Keratinocyte (primary cell): ENCODE results near the gene SLC7A6. TPM values are rescaled to one million over a fixed set of nuclear protein-coding genes. Genes with fewer than 3 reads are reported as not detected.

ENCODE experiments used
- DNase-seq: peaks from one replicate; pipeline ENCODE4 v3.0.0-alpha.2; 2011; ENCODE audit warnings: low read depth, missing footprints, low spot score
- FAIRE-seq: peaks from 2 replicates; lab custom pipeline; 2011; peaks lifted over from hg19 to GRCh38; lab: Jason Lieb, UNC
- H2AFZ ChIP-seq: 2 replicates; pipeline ENCODE4 v1.6.0; 2012; ENCODE audit warnings: low read length, control low read depth, inconsistent platforms; ENCODE audit not compliant: control insufficient read depth
- H3K27ac ChIP-seq: 2 replicates; pipeline ENCODE4 v1.5.1; 2011; ENCODE audit warnings: low read length; ENCODE audit not compliant: control insufficient read depth, insufficient read depth
- H3K27me3 ChIP-seq: 3 replicates; pipeline ENCODE4 v1.6.0; 2011; ENCODE audit warnings: low read length; ENCODE audit not compliant: control insufficient read depth, insufficient read depth; ENCODE audit errors: extremely low read depth
- H3K36me3 ChIP-seq, 2 experiments: 2 replicates in 1 of 2; 3 replicates in 1 of 2; pipeline ENCODE4 v1.5.1; 2011; ENCODE audit warnings: low read length in 2 of 2, mild to moderate bottlenecking in 1 of 2; ENCODE audit not compliant: control insufficient read depth in 2 of 2, insufficient read depth in 2 of 2; ENCODE audit errors: extremely low read depth in 1 of 2
- H3K4me1 ChIP-seq: 3 replicates; pipeline ENCODE4 v1.5.1; 2011; ENCODE audit warnings: low read length; ENCODE audit not compliant: control insufficient read depth, insufficient read depth; ENCODE audit errors: extremely low read depth
- H3K4me2 ChIP-seq: 3 replicates; pipeline ENCODE4 v1.6.0; 2011; ENCODE audit warnings: low read depth, low read length; ENCODE audit not compliant: control insufficient read depth, insufficient read depth; ENCODE audit errors: extremely low read depth
- H3K4me3 ChIP-seq, 3 experiments: fragments of 200-600 bp in 1 of 3; sonication (generic) in 1 of 3; 2 replicates in 2 of 3; 3 replicates in 1 of 3; pipeline ENCODE4 v1.5.1; 2011 to 2016; ENCODE audit warnings: low read length in 3 of 3, mild to moderate bottlenecking in 3 of 3, control low read depth in 2 of 3, inconsistent platforms in 1 of 3, low read depth in 1 of 3, mixed read lengths in 1 of 3, mixed run types in 1 of 3, moderate library complexity in 1 of 3; ENCODE audit not compliant: control insufficient read depth in 2 of 3, insufficient read depth in 2 of 3; ENCODE audit errors: extremely low read depth in 1 of 3
- H3K79me2 ChIP-seq: 2 replicates; pipeline ENCODE4 v1.6.0; 2012; ENCODE audit warnings: low read length; ENCODE audit not compliant: control insufficient read depth, insufficient read depth
- H3K9ac ChIP-seq: 3 replicates; pipeline ENCODE4 v1.6.0; 2011; ENCODE audit warnings: low read length; ENCODE audit not compliant: control insufficient read depth, insufficient read depth; ENCODE audit errors: extremely low read depth
- H3K9me1 ChIP-seq: 3 replicates; pipeline ENCODE4 v1.6.0; 2011; ENCODE audit warnings: low read length; ENCODE audit not compliant: control insufficient read depth, insufficient read depth; ENCODE audit errors: extremely low read depth
- H3K9me3 ChIP-seq: 2 replicates; pipeline ENCODE4 v1.5.1; 2012; ENCODE audit warnings: low read depth, low read length; ENCODE audit not compliant: control insufficient read depth
- H4K20me1 ChIP-seq: 3 replicates; pipeline ENCODE4 v1.6.0; 2011; ENCODE audit warnings: low read length; ENCODE audit not compliant: control insufficient read depth, insufficient read depth; ENCODE audit errors: extremely low read depth
- EZH2 ChIP-seq: IDR thresholded peaks from one replicate; pipeline ENCODE4 v1.6.1; 2012; ENCODE audit warnings: inconsistent platforms, mild to moderate bottlenecking, low read length, moderate library complexity
- dilution Hi-C: fragments of 300-500 bp; cut with MboI; formaldehyde crosslinking; loops from one replicate; pipeline ENCODE4 v1.7.0; 2020; ENCODE audit warnings: low sequenced_read_pairs; ENCODE audit not compliant: extremely low pct_ligation_motif_present
- polyA plus RNA-seq, 5 experiments: library from polyadenylated mRNA; depleted of rRNA in 3 of 5; stranded (reverse) in 3 of 5; stranded (forward) in 1 of 5; unstranded in 1 of 5; fragments of >200 nt; gene quantifications; 1 replicate in 1 of 5; 2 replicates in 3 of 5; 3 replicates in 1 of 5; pipeline versions ENCODE4 v1.2.1 to v1.2.3, GENCODE V29; 2011 to 2012; ENCODE audit warnings: missing spikeins in 2 of 5, low read depth in 1 of 5, low replicate concordance in 1 of 5
- TF ChIP-seq, protein P1 (sequence below), 3 experiments: IDR thresholded peaks in 1 of 3; conservative IDR thresholded peaks in 1 of 3; optimal IDR thresholded peaks in 1 of 3; 2 replicates in 2 of 3; 3 replicates in 1 of 3; pipeline versions ENCODE3 to v1.5.1; 2011; ENCODE audit warnings: low read length in 3 of 3, mild to moderate bottlenecking in 3 of 3, moderate library complexity in 2 of 3, control low read depth in 1 of 3, inconsistent platforms in 1 of 3; ENCODE audit not compliant: insufficient read depth in 2 of 3; ENCODE audit errors: extremely low read depth in 1 of 3

The SLC7A6 gene
- polyA plus RNA-seq, 1 donor (not counting 4 experiments of a cell fraction or from before 2014, with no cell fraction given), result 43.4 TPM

DNA sequence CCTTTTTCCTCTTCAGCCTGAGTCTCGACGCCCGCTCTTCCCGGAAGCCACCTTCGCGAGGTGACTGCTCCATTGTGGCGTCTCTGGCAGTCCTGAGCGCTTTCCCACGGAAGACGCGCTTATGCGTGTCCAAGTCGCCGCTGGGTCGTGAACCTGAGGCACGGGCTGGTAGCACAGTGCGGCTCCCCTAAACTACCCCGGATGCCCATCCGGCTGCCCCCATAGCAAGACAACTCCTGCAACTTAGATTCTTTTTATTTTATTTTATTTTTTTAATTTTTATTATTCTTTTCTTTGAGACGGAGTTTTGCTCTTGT, 26.3 kb upstream of the SLC7A6 start:
- H3K4me3 ChIP-seq, result peak overlapping the region; percentile 36 to 73 (median 69)
- H4K20me1 ChIP-seq, result peaks cover 18% of the 10 kb centered on the region
- dilution Hi-C loops, result no loop called here
- H3K27me3 ChIP-seq, result no peaks in the 10 kb centered on the region
- peak overlapping the region; percentile 85 for H3K9ac ChIP-seq
- H3K27ac ChIP-seq, result peak overlapping the region; percentile 90
- H3K36me3 ChIP-seq, result peaks cover 3 to 16% of the 10 kb centered on the region in 2 experiments
- peaks cover 3% of the 10 kb centered on the region for H3K9me1 ChIP-seq
- peak overlapping the region; percentile 94 for H2AFZ ChIP-seq
- DNase-seq (no peak), FAIRE-seq (no peak)
- H3K4me1 ChIP-seq, result peaks cover 29% of the 10 kb centered on the region
- peaks cover 30% of the 10 kb centered on the region for H3K79me2 ChIP-seq
- TF ChIP-seq, protein P1, sequence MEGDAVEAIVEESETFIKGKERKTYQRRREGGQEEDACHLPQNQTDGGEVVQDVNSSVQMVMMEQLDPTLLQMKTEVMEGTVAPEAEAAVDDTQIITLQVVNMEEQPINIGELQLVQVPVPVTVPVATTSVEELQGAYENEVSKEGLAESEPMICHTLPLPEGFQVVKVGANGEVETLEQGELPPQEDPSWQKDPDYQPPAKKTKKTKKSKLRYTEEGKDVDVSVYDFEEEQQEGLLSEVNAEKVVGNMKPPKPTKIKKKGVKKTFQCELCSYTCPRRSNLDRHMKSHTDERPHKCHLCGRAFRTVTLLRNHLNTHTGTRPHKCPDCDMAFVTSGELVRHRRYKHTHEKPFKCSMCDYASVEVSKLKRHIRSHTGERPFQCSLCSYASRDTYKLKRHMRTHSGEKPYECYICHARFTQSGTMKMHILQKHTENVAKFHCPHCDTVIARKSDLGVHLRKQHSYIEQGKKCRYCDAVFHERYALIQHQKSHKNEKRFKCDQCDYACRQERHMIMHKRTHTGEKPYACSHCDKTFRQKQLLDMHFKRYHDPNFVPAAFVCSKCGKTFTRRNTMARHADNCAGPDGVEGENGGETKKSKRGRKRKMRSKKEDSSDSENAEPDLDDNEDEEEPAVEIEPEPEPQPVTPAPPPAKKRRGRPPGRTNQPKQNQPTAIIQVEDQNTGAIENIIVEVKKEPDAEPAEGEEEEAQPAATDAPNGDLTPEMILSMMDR (optimal IDR thresholded peaks at IDR 0.05 in 1 of 3, IDR thresholded peaks at IDR 0.05 in 1 of 3, conservative IDR thresholded peaks at IDR 0.05 in 1 of 3; ENCODE audit: extremely low read depth in 1 of 3, insufficient read depth in 2 of 3, low read length in 3 of 3), result no peak
- no peak for TF ChIP-seq EZH2
- H3K4me2 ChIP-seq, result peak overlapping the region; percentile 97
- H3K9me3 ChIP-seq, result no peaks in the 10 kb centered on the region

DNA sequence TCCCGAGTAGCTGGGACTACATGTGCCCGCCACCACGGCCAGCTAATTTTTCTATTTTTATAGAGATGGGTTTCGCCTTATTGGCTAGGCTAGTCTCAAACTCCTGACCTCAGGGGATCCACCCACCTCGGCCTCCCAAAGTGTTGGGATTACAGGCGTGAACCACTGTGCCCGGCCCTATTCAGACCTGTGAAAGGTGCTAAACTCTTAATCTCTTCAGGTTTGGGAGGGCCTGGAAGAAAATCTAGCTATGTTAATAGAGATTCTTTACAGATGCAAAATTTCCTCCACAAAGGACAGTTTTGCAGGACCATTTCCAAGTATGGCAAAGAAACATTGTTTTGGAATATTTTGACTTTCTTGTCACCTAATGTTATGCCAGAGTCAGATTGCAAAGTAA, 22.2 kb upstream of the SLC7A6 start:
- H3K36me3 ChIP-seq, result no peaks in the 10 kb centered on the region
- H3K79me2 ChIP-seq, result no peaks in the 10 kb centered on the region
- H3K4me1 ChIP-seq, result peaks cover 24% of the 10 kb centered on the region
- no peak for TF ChIP-seq EZH2
- TF ChIP-seq, protein P1 (optimal IDR thresholded peaks at IDR 0.05 in 1 of 3, IDR thresholded peaks at IDR 0.05 in 1 of 3, conservative IDR thresholded peaks at IDR 0.05 in 1 of 3; ENCODE audit: extremely low read depth in 1 of 3, insufficient read depth in 2 of 3, low read length in 3 of 3), result no peak
- DNase-seq, result no peak
- H3K27me3 ChIP-seq, result no peaks in the 10 kb centered on the region
- dilution Hi-C loops, result no loop called here
- no peaks in the 10 kb centered on the region for H4K20me1 ChIP-seq
- no peak overlapping the region for H2AFZ ChIP-seq
- H3K9ac ChIP-seq, result no peak overlapping the region
- H3K27ac ChIP-seq, result no peak overlapping the region
- H3K9me3 ChIP-seq, result no peaks in the 10 kb centered on the region
- H3K4me3 ChIP-seq, result no peak overlapping the region
- peaks cover 3% of the 10 kb centered on the region for H3K9me1 ChIP-seq
- H3K4me2 ChIP-seq, result no peak overlapping the region
- no peak for FAIRE-seq
